Measurements from ENCODE around the gene PHYKPL.
"Not testable (repeated sequence)": the region's sequence is repeated elsewhere in the genome, so short reads cannot be mapped to it uniquely, and the experiment has no call there.

PHYKPL gene

GRCh38 chr5:178261666-178262600, 29.3 kb upstream of the PHYKPL start:
- DNase-seq: no peak

DNA sequence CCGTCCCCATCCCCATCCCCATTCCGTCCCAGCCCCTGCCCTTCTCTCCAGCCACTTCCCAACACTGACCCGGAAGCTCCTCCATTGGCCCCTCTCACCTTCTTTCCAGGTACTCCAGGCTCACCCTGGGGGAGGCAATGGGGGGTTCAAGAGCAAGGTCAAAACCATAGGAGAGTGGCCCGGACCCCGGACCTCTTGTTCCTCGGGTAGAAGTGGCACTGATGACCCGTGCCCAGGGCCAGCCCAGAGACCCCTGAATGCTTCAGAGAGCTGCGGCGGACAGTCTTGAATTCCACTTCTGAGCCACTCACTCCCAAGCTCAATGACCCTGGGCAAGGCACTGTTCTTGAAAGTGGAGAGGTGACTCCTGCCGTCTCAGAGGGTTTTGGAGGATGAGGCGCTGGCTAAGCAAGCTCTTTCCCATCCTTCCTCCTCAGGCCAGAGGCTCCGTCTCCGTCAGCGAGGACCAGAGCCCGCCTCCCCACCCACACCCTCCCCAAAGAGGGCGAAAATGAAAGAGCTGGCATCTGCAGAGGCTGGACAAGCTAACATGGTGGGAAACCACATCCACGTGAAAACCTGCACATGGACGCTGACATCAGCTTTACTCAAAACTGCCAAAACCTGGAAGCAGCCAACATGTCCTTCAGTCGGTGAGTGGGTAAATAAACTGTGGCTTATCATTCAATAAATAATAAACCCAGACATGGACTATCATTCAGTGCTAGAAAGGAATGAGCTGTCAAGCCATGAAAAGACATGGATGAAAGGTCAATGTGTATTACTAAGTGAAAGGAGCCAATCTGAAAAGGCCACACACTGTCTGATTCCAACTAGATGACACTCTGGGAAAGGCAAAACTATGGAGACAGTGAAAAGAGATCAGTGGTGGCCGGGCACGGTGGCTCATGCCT, 27.3 kb upstream of the PHYKPL start:
- DNase-seq: no peak

- DNase-seq: no peak
These were observed 25.0 kb upstream of the PHYKPL start for GRCh38 chr5:178257650-178258049.

DNA sequence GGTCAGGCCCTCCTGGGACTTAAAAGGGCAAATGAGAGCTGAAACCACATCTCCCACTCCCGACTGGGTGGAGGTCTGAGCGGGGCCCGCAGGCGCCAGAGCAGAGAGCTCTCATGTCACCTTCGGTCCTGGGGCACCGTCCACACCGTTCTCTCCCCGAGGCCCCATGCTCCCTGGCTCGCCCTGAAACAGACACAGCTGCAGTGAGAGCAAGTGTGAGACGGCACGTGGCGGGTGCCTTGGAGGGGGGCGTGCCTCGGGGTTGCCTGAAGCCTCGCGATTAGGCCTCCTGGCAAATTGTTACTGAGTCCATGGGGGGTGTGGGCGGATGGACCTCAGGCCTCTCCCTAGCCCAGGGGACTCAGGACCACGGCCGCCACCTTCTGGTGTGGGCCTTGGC, 24.1 kb upstream of the PHYKPL start:
- DNase-seq: no peak

GRCh38 chr5:178253632-178254031, 21.0 kb upstream of the PHYKPL start:
- DNase-seq: not testable (repeated sequence)

- DNase-seq: no peak
These were observed 19.7 kb upstream of the PHYKPL start for GRCh38 chr5:178252258-178252657.

GRCh38 chr5:178250263-178250662, 17.7 kb upstream of the PHYKPL start:
- no peak for DNase-seq

GRCh38 chr5:178249191-178249989, 16.8 kb upstream of the PHYKPL start:
- no peak for DNase-seq

DNA sequence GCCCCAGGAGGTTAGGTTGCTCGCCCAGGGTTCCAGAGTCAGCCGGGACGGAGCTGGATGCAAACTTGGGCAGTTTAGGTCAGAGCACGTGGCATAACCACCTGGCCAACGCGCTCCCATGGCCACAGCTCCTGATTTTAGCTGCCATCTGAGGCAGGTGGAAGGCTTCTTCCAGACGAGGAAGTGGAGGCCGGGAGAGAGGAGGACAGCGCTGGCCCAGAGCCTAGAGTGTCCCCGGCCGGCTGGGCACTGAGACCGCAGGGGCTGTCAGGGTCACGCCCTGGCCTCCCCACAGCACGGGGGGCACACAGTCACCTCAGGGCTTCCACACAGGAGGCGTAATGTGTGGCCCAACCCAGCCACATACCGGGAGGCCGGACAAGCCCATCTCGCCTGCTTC, 16.1 kb upstream of the PHYKPL start:
- no peak for DNase-seq

- DNase-seq: no peak
These were observed 15.2 kb upstream of the PHYKPL start for GRCh38 chr5:178247481-178248456.

DNA sequence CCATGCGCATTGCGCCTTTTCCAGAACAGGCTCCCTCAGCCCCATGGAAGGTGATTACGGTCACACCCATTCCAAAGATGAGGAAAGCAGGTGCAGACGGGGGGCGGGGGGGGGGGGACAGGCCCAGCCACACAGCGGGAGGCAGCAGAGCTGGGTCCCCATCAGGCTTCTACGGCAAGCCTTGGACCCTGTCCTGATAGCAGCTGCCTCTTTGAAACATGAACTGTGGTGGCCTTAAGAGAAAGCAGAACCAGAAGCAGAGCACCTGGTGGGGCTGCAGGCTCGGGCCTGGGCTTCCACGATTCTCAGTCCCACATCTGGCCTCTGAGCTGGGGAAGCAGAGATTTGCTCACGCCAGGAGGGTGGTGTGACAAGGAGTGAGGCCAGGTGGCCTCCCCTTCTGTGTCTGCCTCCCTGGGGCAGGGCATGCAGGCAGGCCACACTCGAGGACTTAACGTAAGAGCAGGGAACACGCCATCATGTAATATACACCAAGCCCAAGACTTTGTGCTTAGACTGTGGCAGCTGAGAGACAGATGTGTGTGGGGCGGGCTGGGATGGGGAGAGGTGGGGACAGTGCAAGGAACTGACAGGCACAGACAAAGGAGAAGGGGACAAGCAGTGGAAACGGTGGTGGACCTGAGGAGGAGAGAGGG, 14.2 kb upstream of the PHYKPL start:
- DNase-seq: no peak

DNA sequence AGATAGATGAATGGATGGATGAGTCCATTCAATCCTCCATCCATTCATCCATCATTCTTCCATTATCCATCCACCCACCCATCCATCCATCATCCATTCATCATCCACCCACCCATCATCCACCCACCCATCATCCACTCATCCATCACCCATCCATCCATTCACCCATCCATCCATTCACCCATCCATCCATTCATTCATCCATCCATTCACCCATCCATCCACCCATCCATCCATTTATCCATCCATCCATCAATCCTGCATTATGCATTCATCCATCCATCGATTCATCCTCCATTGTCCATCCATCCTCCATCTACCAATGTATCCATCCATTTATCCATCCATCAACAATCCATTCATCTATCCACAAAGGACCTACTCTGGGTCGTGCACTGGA, 12.8 kb upstream of the PHYKPL start:
- DNase-seq: no peak

- DNase-seq: no peak
These were observed 12.0 kb upstream of the PHYKPL start for GRCh38 chr5:178244576-178244975.

- no peak for DNase-seq
These were observed 9.8 kb upstream of the PHYKPL start for GRCh38 chr5:178242416-178242815.

DNA sequence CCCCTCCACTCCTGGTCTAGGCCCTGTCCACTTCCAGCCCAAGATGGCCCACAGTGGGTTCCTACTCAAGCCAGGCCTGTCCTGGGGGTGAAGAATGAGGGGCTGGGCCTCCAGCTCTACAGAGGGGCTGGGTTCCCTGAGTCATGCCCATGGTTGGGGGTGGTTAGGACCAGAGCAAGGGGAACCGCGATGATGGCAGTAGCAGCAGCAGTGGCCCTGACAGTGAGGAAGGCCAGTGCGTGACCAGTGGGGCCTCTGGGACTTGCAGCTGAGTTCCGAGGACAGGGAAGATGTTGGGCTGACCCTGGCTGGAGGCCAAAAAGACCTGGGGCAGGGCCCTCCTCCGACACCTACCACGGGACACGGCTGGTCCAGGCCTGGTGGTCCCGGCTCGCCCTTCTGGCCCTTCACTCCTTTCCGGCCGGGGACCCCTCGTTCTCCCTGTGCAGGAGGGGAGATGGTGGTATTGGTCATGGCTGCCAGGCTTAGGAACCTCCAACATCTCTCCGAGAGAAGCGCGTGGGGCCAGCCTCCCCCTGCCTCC, 9.2 kb upstream of the PHYKPL start:
- no peak for DNase-seq

DNA sequence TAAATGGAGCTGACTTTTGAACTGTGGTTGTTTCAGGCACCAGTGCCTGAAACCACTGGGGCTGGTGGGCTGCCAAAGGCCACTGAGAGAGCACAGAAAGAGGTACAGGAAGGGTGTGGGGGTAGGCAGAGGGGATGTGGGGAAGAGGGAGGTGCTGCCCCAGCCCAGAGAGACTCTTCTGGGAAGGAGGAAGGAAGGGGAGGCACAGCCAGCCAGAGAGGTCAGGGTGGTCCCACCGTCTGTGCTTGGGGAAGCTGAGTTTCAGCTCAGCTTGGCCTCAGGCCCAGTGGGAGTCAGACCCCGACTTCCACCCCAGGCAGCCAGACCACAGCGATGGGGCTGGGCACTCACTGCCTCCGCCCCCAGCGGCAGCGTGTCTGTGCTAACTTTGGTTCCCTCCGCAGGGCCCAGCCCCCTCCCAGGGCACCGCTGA, 8.6 kb upstream of the PHYKPL start:
- no peak for DNase-seq

GRCh38 chr5:178240766-178241165, 8.2 kb upstream of the PHYKPL start:
- no peak for DNase-seq

DNA sequence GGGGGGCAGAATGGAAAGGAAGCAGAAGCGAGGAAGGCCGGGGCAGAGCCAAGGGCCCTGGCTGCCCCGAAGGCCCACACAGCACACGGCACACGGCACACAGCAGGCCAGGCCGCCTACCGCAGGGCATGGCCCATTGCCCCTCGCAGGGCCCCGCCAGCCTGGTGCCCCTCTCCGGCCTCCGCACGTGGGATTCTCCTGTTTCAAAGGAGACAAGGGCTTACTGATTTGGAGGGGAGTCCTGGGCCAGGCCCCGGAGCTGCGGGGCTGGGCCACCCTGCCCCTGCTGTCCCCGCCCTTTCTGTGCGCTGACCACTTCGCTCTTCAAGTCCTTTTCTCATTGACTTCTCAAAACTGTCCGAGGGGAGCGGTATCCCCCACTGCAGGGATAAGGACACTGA, 7.7 kb upstream of the PHYKPL start:
- no peak for DNase-seq

- not testable (repeated sequence) for DNase-seq
These were observed 7.2 kb upstream of the PHYKPL start for GRCh38 chr5:178239626-178240301.

Measured in activated CD4-positive, alpha-beta T cell treated with anti-CD3 and anti-CD28 coated beads for 1 hour (primary cell).